NK-92 (cell line): ENCODE data around the gene USP17L19.
"Not testable (repeated sequence)": the region's sequence is repeated elsewhere in the genome, so short reads cannot be mapped to it uniquely, and the experiment has no call there.

Source experiments
- DNase-seq: peaks from one replicate; lab custom pipeline; 2025; ENCODE audit not compliant: unreplicated experiment; lab: John Stamatoyannopoulos, UW

The USP17L19 gene, protein sequence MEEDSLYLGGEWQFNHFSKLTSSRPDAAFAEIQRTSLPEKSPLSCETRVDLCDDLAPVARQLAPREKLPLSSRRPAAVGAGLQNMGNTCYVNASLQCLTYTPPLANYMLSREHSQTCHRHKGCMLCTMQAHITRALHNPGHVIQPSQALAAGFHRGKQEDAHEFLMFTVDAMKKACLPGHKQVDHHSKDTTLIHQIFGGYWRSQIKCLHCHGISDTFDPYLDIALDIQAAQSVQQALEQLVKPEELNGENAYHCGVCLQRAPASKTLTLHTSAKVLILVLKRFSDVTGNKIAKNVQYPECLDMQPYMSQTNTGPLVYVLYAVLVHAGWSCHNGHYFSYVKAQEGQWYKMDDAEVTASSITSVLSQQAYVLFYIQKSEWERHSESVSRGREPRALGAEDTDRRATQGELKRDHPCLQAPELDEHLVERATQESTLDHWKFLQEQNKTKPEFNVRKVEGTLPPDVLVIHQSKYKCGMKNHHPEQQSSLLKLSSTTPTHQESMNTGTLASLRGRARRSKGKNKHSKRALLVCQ

GRCh38 chr4:9253078-9253477 is at the start of gene USP17L19:
TSS of gene USP17L19 (plus strand) at chr4:9253378. CDS start at chr4:9253378, 0 bp downstream.
- not testable (repeated sequence) for DNase-seq

DNA sequence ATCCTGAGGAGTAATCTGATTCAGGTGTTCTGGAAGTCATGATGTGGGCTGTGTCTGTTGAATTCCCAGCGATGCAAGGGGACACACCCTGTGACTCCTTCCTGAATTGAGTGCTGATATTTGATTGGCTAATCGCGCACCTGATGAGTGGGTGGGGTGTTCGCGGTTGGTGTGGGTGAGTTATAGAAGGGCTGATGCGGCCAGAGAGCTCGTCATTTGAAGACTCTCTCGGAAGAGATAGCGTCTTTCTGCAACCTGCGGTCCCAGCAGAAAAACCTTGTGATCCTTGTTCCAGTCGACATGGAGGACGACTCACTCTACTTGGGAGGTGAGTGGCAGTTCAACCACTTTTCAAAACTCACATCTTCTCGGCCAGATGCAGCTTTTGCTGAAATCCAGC is 42.8 kb upstream of the USP17L19 start, which contains the start of gene USP17L10:
Gene USP17L10, plus strand, starts transcription at position 301 of the 400 bp plus-strand sequence. Its CDS starts 0 bp downstream, at position 301.
- DNase-seq, result not testable (repeated sequence)

GRCh38 chr4:9214701-9215100 is 38.5 kb upstream of the USP17L19 start:
- DNase-seq, result not testable (repeated sequence)

DNA sequence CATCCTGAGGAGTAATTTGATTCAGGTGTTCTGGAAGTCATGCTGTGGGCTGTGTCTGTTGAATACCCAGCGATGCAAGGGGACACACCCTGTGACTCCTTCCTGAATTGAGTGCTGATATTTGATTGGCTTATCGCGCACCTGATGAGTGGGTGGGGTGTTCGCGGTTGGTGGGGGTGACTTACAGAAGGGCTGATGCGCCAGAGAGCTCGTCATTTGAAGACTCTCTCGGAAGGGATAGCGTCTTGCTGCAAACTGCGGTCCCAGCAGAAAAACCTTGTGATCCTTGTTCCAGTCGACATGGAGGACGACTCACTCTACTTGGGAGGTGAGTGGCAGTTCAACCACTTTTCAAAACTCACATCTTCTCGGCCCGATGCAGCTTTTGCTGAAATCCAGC is 38.1 kb upstream of the USP17L19 start, which contains the start of gene USP17L11:
Gene USP17L11, plus strand, starts transcription at position 301 of the 400 bp plus-strand sequence. Its CDS starts 0 bp downstream, at position 301.
- DNase-seq, result not testable (repeated sequence)

DNA sequence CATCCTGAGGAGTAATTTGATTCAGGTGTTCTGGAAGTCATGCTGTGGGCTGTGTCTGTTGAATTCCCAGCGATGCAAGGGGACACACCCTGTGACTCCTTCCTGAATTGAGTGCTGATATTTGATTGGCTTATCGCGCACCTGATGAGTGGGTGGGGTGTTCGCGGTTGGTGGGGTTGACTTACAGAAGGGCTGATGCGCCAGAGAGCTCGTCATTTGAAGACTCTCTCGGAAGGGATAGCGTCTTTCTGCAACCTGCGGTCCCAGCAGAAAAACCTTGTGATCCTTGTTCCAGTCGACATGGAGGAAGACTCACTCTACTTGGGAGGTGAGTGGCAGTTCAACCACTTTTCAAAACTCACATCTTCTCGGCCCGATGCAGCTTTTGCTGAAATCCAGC is 33.3 kb upstream of the USP17L19 start, which contains the start of gene USP17L12:
Gene USP17L12, plus strand, starts transcription at position 301 of the 400 bp plus-strand sequence. Its CDS starts 0 bp downstream, at position 301.
- DNase-seq, result not testable (repeated sequence)

GRCh38 chr4:9224596-9224995 is 28.6 kb upstream of the USP17L19 start, which contains the start of gene USP17L13:
TSS of gene USP17L13 (plus strand) at chr4:9224896. CDS start at chr4:9224896, 0 bp downstream.
- not testable (repeated sequence) for DNase-seq

- not testable (repeated sequence) for DNase-seq
Measured at GRCh38 chr4:9230249-9230648, 22.9 kb upstream of the USP17L19 start.

- not testable (repeated sequence) for DNase-seq
Measured at GRCh38 chr4:9234085-9234484, 19.1 kb upstream of the USP17L19 start, which contains the start of gene USP17L15. TSS of gene USP17L15 (plus strand) at chr4:9234385. CDS start at chr4:9234385, 0 bp downstream.

GRCh38 chr4:9238461-9238860 is 14.7 kb upstream of the USP17L19 start:
- not testable (repeated sequence) for DNase-seq

DNA sequence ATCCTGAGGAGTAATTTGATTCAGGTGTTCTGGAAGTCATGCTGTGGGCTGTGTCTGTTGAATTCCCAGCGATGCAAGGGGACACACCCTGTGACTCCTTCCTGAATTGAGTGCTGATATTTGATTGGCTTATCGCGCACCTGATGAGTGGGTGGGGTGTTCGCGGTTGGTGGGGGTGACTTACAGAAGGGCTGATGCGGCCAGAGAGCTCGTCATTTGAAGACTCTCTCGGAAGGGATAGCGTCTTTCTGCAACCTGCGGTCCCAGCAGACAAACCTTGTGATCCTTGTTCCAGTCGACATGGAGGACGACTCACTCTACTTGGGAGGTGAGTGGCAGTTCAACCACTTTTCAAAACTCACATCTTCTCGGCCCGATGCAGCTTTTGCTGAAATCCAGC is 9.6 kb upstream of the USP17L19 start, which contains the start of gene USP17L17:
Gene USP17L17, plus strand, starts transcription at position 301 of the 400 bp plus-strand sequence. Its CDS starts 0 bp downstream, at position 301.
- not testable (repeated sequence) for DNase-seq

DNA sequence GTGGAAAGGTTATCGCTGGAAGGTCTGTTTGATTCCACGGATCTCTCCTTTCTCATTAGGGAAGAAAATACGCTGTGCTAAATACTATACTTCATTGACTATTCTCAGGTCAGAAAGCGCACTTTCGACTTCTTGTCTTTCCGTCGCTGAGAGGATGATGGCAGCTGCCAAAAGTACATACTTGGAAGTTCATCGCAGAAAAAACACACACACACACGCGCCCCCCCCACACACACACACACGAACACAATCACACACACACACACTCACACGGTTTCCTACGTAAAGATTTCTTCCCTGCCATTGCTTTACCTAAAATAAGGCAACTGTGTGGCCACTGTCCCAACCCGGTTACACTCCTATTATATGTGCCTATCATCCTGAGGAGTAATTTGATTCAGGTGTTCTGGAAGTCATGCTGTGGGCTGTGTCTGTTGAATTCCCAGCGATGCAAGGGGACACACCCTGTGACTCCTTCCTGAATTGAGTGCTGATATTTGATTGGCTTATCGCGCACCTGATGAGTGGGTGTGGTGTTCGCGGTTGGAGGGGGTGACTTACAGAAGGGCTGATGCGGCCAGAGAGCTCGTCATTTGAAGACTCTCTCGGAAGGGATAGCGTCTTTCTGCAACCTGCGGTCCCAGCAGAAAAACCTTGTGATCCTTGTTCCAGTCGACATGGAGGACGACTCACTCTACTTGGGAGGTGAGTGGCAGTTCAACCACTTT is 5.1 kb upstream of the USP17L19 start, which contains the start of gene USP17L18:
Gene USP17L18, plus strand, starts transcription at position 678 of the 728 bp plus-strand sequence. Its CDS starts 0 bp downstream, at position 678.
- not testable (repeated sequence) for DNase-seq

DNA sequence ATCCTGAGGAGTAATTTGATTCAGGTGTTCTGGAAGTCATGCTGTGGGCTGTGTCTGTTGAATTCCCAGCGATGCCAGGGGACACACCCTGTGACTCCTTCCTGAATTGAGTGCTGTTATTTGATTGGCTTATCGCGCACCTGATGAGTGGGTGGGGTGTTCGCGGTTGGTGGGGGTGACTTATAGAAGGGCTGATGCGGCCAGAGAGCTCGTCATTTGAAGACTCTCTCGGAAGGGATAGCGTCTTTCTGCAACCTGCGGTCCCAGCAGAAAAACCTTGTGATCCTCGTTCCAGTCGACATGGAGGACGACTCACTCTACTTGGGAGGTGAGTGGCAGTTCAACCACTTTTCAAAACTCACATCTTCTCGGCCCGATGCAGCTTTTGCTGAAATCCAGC is 4.6 kb downstream of the USP17L19 start, which contains the start of gene USP17L20:
Gene USP17L20, plus strand, starts transcription at position 301 of the 400 bp plus-strand sequence. Its CDS starts 0 bp downstream, at position 301.
- DNase-seq, result not testable (repeated sequence)

DNA sequence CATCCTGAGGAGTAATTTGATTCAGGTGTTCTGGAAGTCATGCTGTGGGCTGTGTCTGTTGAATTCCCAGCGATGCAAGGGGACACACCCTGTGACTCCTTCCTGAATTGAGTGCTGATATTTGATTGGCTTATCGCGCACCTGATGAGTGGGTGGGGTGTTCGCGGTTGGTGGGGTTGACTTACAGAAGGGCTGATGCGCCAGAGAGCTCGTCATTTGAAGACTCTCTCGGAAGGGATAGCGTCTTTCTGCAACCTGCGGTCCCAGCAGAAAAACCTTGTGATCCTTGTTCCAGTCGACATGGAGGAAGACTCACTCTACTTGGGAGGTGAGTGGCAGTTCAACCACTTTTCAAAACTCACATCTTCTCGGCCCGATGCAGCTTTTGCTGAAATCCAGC is 9.4 kb downstream of the USP17L19 start, which contains the start of gene USP17L21:
Gene USP17L21, plus strand, starts transcription at position 301 of the 400 bp plus-strand sequence. Its CDS starts 0 bp downstream, at position 301.
- not testable (repeated sequence) for DNase-seq

GRCh38 chr4:9267319-9267718 is 14.1 kb downstream of the USP17L19 start, which contains the start of gene USP17L22:
TSS of gene USP17L22 (plus strand) at chr4:9267619. CDS start at chr4:9267619, 0 bp downstream.
- not testable (repeated sequence) for DNase-seq

DNA sequence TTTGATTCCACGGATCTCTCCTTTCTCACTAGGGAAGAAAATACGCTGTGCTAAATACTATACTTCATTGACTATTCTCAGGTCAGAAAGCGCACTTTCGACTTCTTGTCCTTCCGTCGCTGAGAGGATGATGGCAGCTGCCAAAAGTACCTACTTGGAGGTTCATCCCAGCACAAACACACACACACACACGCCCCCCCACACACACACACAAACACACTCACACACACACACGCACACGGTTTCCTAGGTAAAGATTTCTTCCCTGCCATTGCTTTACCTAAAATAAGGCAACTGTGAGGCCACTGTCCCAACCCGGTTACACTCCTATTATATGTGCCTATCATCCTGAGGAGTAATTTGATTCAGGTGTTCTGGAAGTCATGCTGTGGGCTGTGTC is 18.5 kb downstream of the USP17L19 start:
- DNase-seq, result not testable (repeated sequence)
